Psoas muscle (tissue), 8 donors: ENCODE results near the gene CCDC192. TPM values are rescaled to one million over a fixed set of nuclear protein-coding genes. Genes with fewer than 3 reads are reported as not detected.

Experiments used
- ATAC-seq, 4 donors: fragments of 200-7000 bp; cut with Tn5 transposase; one replicate each; pipeline ENCODE4 v1.9.1; 2020; ENCODE audit warnings: moderate library complexity in 3 of 4, mild to moderate bottlenecking in 2 of 4
- DNase-seq, 2 donors: peaks; one replicate each; pipeline ENCODE4 v3.0.0-alpha.2; 2020
- H3K27ac ChIP-seq: fragments of 200-600 bp; one replicate; pipeline ENCODE4 v1.8.0; 2022
- H3K27me3 ChIP-seq, 3 donors: fragments of 200-600 bp in 1 of 3; one replicate each; pipeline versions ENCODE4 v1.6.1 to v1.8.0; 2013 to 2022; ENCODE audit warnings: low read length in 2 of 3, mild to moderate bottlenecking in 2 of 3, moderate library complexity in 1 of 3; ENCODE audit not compliant: insufficient read depth in 3 of 3
- H3K36me3 ChIP-seq, 2 donors: fragments of 200-600 bp in 1 of 2; one replicate each; pipeline versions ENCODE4 v1.6.1 to v1.8.0; 2013 to 2022; ENCODE audit warnings: low read depth in 1 of 2, mild to moderate bottlenecking in 1 of 2, moderate library complexity in 1 of 2; ENCODE audit not compliant: insufficient read depth in 1 of 2
- H3K4me1 ChIP-seq: fragments of 200-600 bp; one replicate; pipeline ENCODE4 v1.8.0; 2022
- H3K4me3 ChIP-seq: fragments of 200-600 bp; one replicate; pipeline ENCODE4 v1.8.0; 2022; ENCODE audit warnings: mild to moderate bottlenecking
- H3K9me3 ChIP-seq: fragments of 200-600 bp; one replicate; pipeline ENCODE4 v1.8.0; 2022
- CTCF ChIP-seq: fragments of 200-600 bp; IDR thresholded peaks from one replicate; pipeline ENCODE4 v1.8.0; 2022; ENCODE audit warnings: antibody characterized with exemption
- WGBS, 3 donors: extraction: QIAGEN DNeasy Blood & Tissue Kit; methylation state at CpG; one replicate each; pipeline versions ENCODE4 v1.1.6 to v1.1.7; 2013; 5-methylcytosine and 5-hydroxymethylcytosine counted together
- intact Hi-C, 2 donors: fragments of 100-400 bp; cut with DNase I; formaldehyde crosslinking; loops; one replicate each; pipeline versions ENCODE4 v1.11.0 to v1.14.2; 2022
- polyA plus RNA-seq, 3 donors: library from polyadenylated mRNA; stranded (reverse); fragments of 200-250 nt; gene quantifications; one replicate each; pipeline ENCODE4 v1.2.3, GENCODE V29; 2013
- total RNA-seq, 4 donors: library from RNA; stranded (reverse); fragmentation: NEBNext Ultra II Directional in 2 of 4; extraction: Animal tissue kit (Norgen Biotek cat#: 25700) in 2 of 4; gene quantifications; one replicate each; pipeline versions ENCODE4 v1.2.1 to v1.2.4, GENCODE V29; 2021 to 2023
- donor health status: healthy with polysubstance abuse.
- donor health status: DM: no; HTN: no; CAD: no; lungs with moderate emphysema.
- donor health status: Bipolar disorder and iron deficiency.
- donor health status: healthy.
- donor health status: DM: yes; HTN: yes; CAD: no.
- donor health status: DM: no; HTN: no; CAD: no.
- donor health status: DM: no; HTN: no; CAD: no.
- donor health status: DM: yes; HTN: yes; CAD: no.

The CCDC192 gene
- total and polyA plus RNA-seq, 7 donors = 0.12 to 1.2 (median 0.19) TPM; not detected in 4

GRCh38 chr5:127665641-127666040, 37.5 kb upstream of the CCDC192 start:
- Histone ChIP-seq H3K36me3 (no peaks in the 10 kb centered on the region), H3K27ac (peak overlapping the region; percentile 69), H3K9me3 (no peaks in the 10 kb centered on the region), H3K4me3 (no peak overlapping the region), H3K4me1 (peaks cover 18% of the 10 kb centered on the region), H3K27me3 (no peaks in the 10 kb centered on the region)
- intact Hi-C loops = loop anchor here in 1 of 2 donors (10.0 kb wide), 1 partner anchor 529 kb away; no protein-coding TSS in a partner anchor
- no peak for DNase-seq
- no peak for ATAC-seq
- no peak for TF ChIP-seq CTCF

- H3K4me3 ChIP-seq = no peak overlapping the region
Observed at GRCh38 chr5:127666043-127666716, 37.0 kb upstream of the CCDC192 start.

GRCh38 chr5:127667926-127668325, 35.3 kb upstream of the CCDC192 start:
- ATAC-seq (no peak), DNase-seq (no peak)
- no peaks in the 10 kb centered on the region for H3K9me3 ChIP-seq
- 38 to 57% (median 39%) methylated on average over 3 of the region's 3 CpGs for WGBS, 3 donors
- H3K4me1 ChIP-seq = peaks cover 17% of the 10 kb centered on the region
- intact Hi-C loops = loop anchor here in 1 of 2 donors (10.0 kb wide), 1 partner anchor 527 kb away; no protein-coding TSS in a partner anchor
- no peaks in the 10 kb centered on the region for H3K36me3 ChIP-seq
- H3K27ac ChIP-seq = no peak overlapping the region
- H3K27me3 ChIP-seq = no peaks in the 10 kb centered on the region
- H3K4me3 ChIP-seq = no peak overlapping the region
- no peak for TF ChIP-seq CTCF

More at GRCh38 chr5:127666043-127666716, 37.0 kb upstream of the CCDC192 start:
- TF ChIP-seq CTCF = no peak
- WGBS, 3 donors = 23 to 34% (median 26%) methylated on average over 3 of the region's 3 CpGs
- intact Hi-C loops = loop anchor here in 1 of 2 donors (10.0 kb wide), 1 partner anchor 529 kb away; no protein-coding TSS in a partner anchor
- Histone ChIP-seq H3K27me3 (no peaks in the 10 kb centered on the region), H3K9me3 (no peaks in the 10 kb centered on the region), H3K4me1 (peaks cover 16% of the 10 kb centered on the region), H3K27ac (peak overlapping the region; percentile 69), H3K36me3 (no peaks in the 10 kb centered on the region)
- peak; percentile 37 to 66 (median 57) for ATAC-seq
- no peak for DNase-seq

- Histone ChIP-seq H3K9me3 (no peaks in the 10 kb centered on the region), H3K27me3 (no peaks in the 10 kb centered on the region), H3K27ac (no peak overlapping the region), H3K4me1 (peaks cover 11% of the 10 kb centered on the region), H3K4me3 (no peak overlapping the region), H3K36me3 (no peaks in the 10 kb centered on the region)
- ATAC-seq (no peak), DNase-seq (no peak)
- 91 to 94% (median 92%) methylated on average over 6 of the region's 6 CpGs for WGBS, 3 donors
- TF ChIP-seq CTCF = no peak
- intact Hi-C loops = no loop called here
Observed at GRCh38 chr5:127671218-127671617, 32.0 kb upstream of the CCDC192 start.
